NK-92 (cell line): ENCODE data around the gene TRIP12.
"Not testable (repeated sequence)": the region's sequence is repeated elsewhere in the genome, so short reads cannot be mapped to it uniquely, and the experiment has no call there.

ENCODE experiments used
- DNase-seq: peaks from one replicate; lab custom pipeline; 2025; ENCODE audit not compliant: unreplicated experiment; lab: John Stamatoyannopoulos, UW

TRIP12 gene

GRCh38 chr2:229779650-229780049, 142.2 kb downstream of the TRIP12 start:
- DNase-seq, result no peak

- DNase-seq, result no peak
Observed at GRCh38 chr2:229777716-229778115, 144.1 kb downstream of the TRIP12 start.

- DNase-seq, result no peak
Observed at GRCh38 chr2:229775614-229776313, 146.0 kb downstream of the TRIP12 start.

GRCh38 chr2:229774237-229774636, 147.6 kb downstream of the TRIP12 start:
- DNase-seq, result no peak

- no peak for DNase-seq
Observed at GRCh38 chr2:229768235-229768634, 153.6 kb downstream of the TRIP12 start.

- no peak for DNase-seq
Observed at GRCh38 chr2:229765721-229766120, 156.1 kb downstream of the TRIP12 start.

GRCh38 chr2:229761663-229762062, 160.1 kb downstream of the TRIP12 start:
- DNase-seq, result no peak

- DNase-seq, result not testable (repeated sequence)
Observed at GRCh38 chr2:229757462-229757861, 164.3 kb downstream of the TRIP12 start.

- DNase-seq, result no peak
Observed at GRCh38 chr2:229752970-229753729, 168.7 kb downstream of the TRIP12 start.

- no peak for DNase-seq
Observed at GRCh38 chr2:229749779-229750178, 172.0 kb downstream of the TRIP12 start.

GRCh38 chr2:229748950-229749349, 172.9 kb downstream of the TRIP12 start:
- DNase-seq, result no peak

- not testable (repeated sequence) for DNase-seq
Observed at GRCh38 chr2:229742691-229743090, 179.1 kb downstream of the TRIP12 start.

GRCh38 chr2:229740279-229740678, 181.5 kb downstream of the TRIP12 start:
- no peak for DNase-seq

- DNase-seq, result no peak
Observed at GRCh38 chr2:229738024-229738625, 183.7 kb downstream of the TRIP12 start.

- no peak for DNase-seq
Observed at GRCh38 chr2:229734410-229734809, 187.4 kb downstream of the TRIP12 start.

GRCh38 chr2:229733611-229734245, 188.1 kb downstream of the TRIP12 start:
- DNase-seq, result no peak

GRCh38 chr2:229732897-229733296, 188.9 kb downstream of the TRIP12 start:
- no peak for DNase-seq

- DNase-seq, result no peak
Observed at GRCh38 chr2:229731916-229732315, 189.9 kb downstream of the TRIP12 start.

- no peak for DNase-seq
Observed at GRCh38 chr2:229731363-229731762, 190.4 kb downstream of the TRIP12 start.

- DNase-seq, result no peak
Observed at GRCh38 chr2:229728370-229728769, 193.4 kb downstream of the TRIP12 start.

- DNase-seq, result no peak
Observed at GRCh38 chr2:229726643-229727042, 195.2 kb downstream of the TRIP12 start.
